ENCODE measurements around the gene KCNH2.
"Not testable (repeated sequence)": the region's sequence is repeated elsewhere in the genome, so short reads cannot be mapped to it uniquely, and the experiment has no call there.

Gene KCNH2

GRCh38 chr7:150926066-150926465 lies 52.1 kb downstream of the KCNH2 start:
- DNase-seq = no peak

- no peak for DNase-seq
Measured at GRCh38 chr7:150924369-150924781, 53.7 kb downstream of the KCNH2 start.

GRCh38 chr7:150923802-150924201 lies 54.3 kb downstream of the KCNH2 start:
- no peak for DNase-seq

- DNase-seq = no peak
Measured at GRCh38 chr7:150923196-150923595, 54.9 kb downstream of the KCNH2 start.

GRCh38 chr7:150919160-150919559 lies 59.0 kb downstream of the KCNH2 start:
- DNase-seq = no peak

GRCh38 chr7:150918378-150918777 lies 59.7 kb downstream of the KCNH2 start:
- no peak for DNase-seq

GRCh38 chr7:150917969-150918368 lies 60.2 kb downstream of the KCNH2 start:
- DNase-seq = no peak

- DNase-seq = no peak
Measured at GRCh38 chr7:150916670-150917069, 61.5 kb downstream of the KCNH2 start.

- no peak for DNase-seq
Measured at GRCh38 chr7:150914966-150915365, 63.2 kb downstream of the KCNH2 start.

- DNase-seq = no peak
Measured at GRCh38 chr7:150914196-150914595, 63.9 kb downstream of the KCNH2 start.

GRCh38 chr7:150912427-150912826 lies 65.7 kb downstream of the KCNH2 start:
- DNase-seq = no peak

GRCh38 chr7:150911590-150912267 lies 66.4 kb downstream of the KCNH2 start:
- no peak for DNase-seq

- no peak for DNase-seq
Measured at GRCh38 chr7:150910996-150911422, 67.1 kb downstream of the KCNH2 start.

- DNase-seq = not testable (repeated sequence)
Measured at GRCh38 chr7:150910305-150910995, 67.7 kb downstream of the KCNH2 start.

- no peak for DNase-seq
Measured at GRCh38 chr7:150909200-150909995, 68.7 kb downstream of the KCNH2 start.

GRCh38 chr7:150908173-150908572 lies 69.9 kb downstream of the KCNH2 start:
- no peak for DNase-seq

- DNase-seq = no peak
Measured at GRCh38 chr7:150904011-150904909, 73.9 kb downstream of the KCNH2 start.

- no peak for DNase-seq
Measured at GRCh38 chr7:150903606-150904005, 74.5 kb downstream of the KCNH2 start.

- DNase-seq = no peak
Measured at GRCh38 chr7:150902078-150903033, 75.8 kb downstream of the KCNH2 start.

GRCh38 chr7:150901160-150902035 lies 76.7 kb downstream of the KCNH2 start:
- DNase-seq = no peak

Measured in activated naive CD4-positive, alpha-beta T cell treated with anti-CD3 and anti-CD28 coated beads, Interleukin-2, amount 50 U/mL, for 16 hours (primary cell).